Hematopoietic multipotent progenitor cell treated with erythropoietin and hydrocortisone succinate and interleukin-3 and kit ligand, for 15 days (in vitro differentiated cells): ENCODE data around the gene PLEK2.

Source experiments
- DNase-seq: peaks from one replicate; pipeline ENCODE4 v3.0.0-alpha.2; 2015; ENCODE audit warnings: low spot score

Gene PLEK2

GRCh38 chr14:67397536-67397935, 14.4 kb downstream of the PLEK2 start:
- no peak for DNase-seq

DNA sequence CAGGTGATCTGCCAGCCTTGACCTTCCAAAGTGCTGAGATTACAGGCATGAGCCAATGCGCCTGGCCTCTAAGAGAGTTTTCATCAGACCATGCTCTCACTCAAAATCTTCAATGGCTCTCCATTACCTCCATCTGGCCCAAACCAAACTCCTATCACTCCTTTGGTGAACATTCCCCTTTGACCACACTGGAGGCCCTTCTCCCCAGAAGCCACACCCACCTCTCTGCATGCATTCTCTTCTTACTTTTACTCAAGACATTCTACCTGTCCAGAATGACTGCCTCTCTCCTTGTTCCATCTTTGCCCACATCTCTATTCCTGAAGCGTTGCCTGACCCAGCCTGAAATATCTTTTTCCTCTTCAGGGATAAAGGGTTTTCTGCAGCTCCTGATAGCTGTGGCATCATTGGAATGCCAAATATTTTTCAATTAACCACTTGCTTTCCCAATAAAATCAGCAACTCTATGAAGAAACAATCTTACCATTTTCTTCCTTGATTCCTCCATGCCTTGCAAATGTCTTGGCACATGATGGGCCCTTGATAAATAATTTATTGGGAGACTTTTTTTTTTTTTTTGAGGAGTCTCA, 15.5 kb downstream of the PLEK2 start:
- DNase-seq: no peak

GRCh38 chr14:67395876-67396189, 16.1 kb downstream of the PLEK2 start:
- DNase-seq: no peak

- no peak for DNase-seq
Observed at GRCh38 chr14:67395086-67395875, 16.7 kb downstream of the PLEK2 start.

GRCh38 chr14:67393689-67394088, 18.3 kb downstream of the PLEK2 start:
- DNase-seq: no peak

DNA sequence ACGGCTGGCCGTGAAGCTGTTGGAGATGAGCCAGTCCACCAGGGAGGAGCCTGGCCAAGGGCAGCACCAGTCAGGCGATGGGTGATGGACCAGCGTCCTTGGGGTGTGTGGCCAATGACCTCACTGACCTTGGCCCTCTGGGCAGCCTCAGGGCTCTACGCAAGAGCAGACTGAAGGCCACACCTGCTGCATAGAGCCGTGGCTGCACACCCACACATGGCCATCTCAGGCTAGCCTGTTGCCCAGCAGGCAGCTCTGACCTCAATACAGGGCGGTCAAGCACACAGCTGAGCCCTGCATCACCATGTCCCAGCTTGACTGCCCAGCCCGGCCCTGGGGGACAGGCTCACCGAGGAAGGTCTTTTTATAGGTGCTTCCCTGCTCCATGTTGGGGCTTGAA, 19.2 kb downstream of the PLEK2 start:
- no peak for DNase-seq

- DNase-seq: no peak
Observed at GRCh38 chr14:67392123-67392522, 19.8 kb downstream of the PLEK2 start.

GRCh38 chr14:67391268-67391667, 20.7 kb downstream of the PLEK2 start:
- no peak for DNase-seq

DNA sequence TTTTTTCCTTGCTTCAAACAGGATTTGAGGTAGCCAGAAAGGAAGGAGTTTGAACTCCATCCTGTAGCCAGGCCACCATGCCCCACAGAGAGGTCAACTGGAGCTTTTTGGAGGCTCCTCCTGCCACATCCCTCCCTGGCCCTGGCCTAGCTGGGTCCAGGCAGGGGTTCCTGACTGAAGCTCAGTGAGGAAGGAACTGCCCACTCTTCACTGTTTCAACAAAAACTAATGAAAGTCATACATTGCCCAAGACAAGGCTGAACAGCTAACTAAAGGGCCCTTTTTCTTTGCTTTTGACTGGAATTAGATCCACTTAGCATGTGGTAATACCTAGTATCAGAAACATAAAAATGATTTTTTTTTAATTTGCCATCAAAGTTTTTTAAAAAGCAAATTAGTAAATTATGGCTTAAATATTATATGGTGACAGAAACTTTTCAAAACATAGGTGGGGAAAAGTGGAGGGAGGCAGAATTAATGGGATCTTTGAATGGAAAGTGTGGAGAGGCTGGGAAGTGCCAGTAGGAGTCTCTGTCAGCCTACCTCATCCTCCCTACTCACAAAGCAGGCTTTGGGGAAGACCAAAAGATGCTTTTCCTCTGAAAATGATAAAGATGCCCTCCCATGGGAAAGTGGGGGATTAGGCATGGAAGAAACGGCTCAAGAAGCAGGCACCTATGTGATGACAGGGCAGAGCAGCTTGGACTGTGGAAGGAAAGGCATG, 22.0 kb downstream of the PLEK2 start:
- DNase-seq: no peak

DNA sequence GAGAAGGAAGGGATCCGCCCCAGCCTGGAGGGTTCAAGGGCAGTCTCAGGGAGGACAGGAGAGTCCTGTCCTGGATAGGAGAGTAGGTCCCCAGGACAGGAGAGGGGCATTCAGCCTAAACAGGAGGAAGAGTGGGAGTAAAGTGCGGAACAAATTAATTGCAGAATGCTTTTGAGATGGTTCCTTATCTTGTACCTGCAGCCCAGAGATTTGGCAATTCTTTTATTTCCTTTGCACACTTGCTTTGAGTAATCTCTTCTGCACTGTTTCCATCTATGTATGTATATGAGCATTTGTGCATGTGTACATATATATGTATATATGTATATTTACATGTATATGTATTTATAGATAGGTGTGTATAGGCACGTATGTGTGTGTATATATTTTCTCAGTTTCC, 22.7 kb downstream of the PLEK2 start:
- no peak for DNase-seq

DNA sequence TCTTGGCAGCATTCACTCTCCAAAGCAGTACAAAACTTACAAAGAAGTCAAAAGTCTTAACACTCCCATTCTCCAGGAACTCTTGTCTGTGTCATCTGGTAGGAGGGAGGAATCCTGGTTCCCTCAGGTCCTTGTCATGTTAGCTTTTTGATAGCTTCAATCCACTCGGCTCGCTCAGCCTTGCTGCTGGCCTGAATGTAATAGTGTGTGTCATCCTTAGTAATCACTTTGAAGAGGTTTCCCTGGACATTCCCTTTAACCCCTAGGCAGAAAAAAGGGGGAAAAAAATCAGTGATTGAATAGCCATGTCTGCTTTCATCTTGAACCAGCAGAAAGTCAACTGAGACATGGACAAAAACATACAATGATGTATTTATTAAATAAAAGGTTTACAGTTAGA, 24.8 kb downstream of the PLEK2 start:
- no peak for DNase-seq

GRCh38 chr14:67385618-67386017, 26.3 kb downstream of the PLEK2 start:
- no peak for DNase-seq

GRCh38 chr14:67385120-67385519, 26.8 kb downstream of the PLEK2 start:
- DNase-seq: no peak

DNA sequence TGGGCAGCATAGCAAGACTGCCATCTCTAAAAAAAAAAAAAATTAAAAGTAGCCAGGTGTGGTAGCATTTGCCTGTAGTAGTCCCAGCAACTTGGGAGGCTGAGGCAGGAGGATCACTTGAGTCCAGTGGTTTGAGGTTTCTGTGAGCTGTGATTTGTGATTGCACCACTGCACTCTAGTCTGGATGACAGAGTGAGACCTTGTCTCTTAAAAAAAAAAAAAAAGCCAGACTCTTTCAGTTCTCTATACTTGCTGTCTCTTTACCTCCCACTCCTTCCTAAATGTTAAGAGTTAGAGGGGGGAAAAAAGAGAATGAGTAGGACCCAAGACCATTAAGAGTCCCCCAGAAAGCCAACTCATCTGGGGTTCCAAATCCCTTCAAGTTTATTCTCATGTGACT, 34.0 kb downstream of the PLEK2 start:
- DNase-seq: no peak

- DNase-seq: no peak
Observed at GRCh38 chr14:67373347-67373746, 38.6 kb downstream of the PLEK2 start.

DNA sequence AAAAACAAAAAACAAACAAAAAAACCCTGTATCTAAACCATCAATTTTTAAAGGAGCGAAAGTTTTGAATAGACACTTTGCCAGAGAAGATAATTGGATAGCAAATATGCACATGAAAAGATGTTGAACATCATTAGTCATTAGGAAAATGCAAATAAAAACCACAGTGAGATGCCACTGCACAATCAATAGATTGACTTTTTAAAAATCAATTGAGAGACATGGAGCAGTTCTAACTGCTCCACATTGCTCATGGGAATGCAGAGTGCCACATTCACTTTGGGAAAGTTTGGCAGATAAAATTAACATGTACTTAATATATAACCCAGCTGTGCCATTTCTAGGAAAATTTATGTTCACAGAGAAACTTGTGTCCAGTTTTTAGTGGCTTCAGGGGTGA, 39.1 kb downstream of the PLEK2 start:
- DNase-seq: no peak

GRCh38 chr14:67371247-67372148, 40.5 kb downstream of the PLEK2 start:
- DNase-seq: no peak

- no peak for DNase-seq
Observed at GRCh38 chr14:67370830-67371229, 41.1 kb downstream of the PLEK2 start.

DNA sequence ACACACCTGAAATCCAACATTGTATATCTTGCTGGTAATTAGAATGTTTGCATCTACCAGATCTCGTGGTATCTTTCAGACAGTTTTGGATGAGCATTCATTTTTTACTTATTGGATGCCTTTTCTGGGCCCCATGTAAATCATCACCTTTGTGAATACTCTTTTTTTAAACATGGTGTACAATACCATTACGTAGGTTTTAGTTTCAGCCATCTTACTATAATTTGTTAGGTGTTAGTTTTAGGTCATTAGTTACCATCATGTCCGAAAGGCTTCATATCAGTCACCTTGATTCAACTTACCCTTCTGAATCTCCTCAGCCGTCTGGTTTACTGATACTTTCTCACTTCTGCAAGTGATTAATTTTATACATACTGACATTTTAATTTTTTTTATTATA, 46.5 kb downstream of the PLEK2 start:
- DNase-seq: no peak

GRCh38 chr14:67360470-67361206, 51.3 kb downstream of the PLEK2 start:
- peak; percentile 39 for DNase-seq

DNA sequence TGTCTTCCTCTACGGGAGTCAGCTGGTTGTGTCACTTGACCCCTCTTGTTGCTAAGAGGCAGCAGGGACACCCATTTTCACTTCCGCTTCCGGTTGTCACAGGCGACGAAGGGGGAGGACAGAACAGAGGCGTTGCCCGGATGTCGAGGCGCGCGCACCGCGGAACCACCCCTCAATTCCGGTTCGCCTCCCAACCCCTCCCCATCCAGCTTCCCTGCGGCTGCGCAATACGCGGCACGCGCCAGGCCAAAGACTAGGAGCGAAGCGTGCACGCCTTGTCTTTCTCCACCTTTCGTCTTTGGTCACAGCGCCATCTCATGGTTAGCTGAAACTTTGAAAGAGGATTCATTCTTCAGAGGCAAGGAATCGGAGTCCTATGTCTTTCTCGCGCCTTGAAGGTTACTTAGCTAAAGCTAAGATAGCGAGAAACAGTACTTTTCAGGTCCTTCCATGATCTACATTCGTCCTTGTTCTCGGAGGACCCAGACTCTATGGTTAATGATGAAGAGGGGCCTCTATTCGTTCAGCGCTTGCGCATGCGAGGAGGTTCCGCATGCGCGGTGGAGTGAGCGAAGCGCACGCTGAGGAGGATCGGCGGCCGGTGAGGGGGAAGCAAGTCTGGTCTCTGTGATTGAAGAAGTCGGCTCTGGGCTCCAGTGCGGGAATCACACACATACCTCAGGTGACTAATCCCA, 52.0 kb downstream of the PLEK2 start, which contains the start of the genes ATP6V1D and EIF2S1:
Gene ATP6V1D (minus strand): TSS at position 30 of the 695 bp plus-strand sequence. CDS start 106 bp downstream, outside the sequence.
Gene EIF2S1 (plus strand): TSS at position 554 of the 695 bp plus-strand sequence. CDS start 4,440 bp downstream, outside the sequence.
- DNase-seq: peak; percentile 99
